Stimulated activated CD8-positive, alpha-beta memory T cell treated with anti-CD3 and anti-CD28 coated beads, Interleukin-15, amount 100 ng/mL, for 1 hour (primary cell): ENCODE measurements around the gene NOC4L.

Source experiments
- DNase-seq: peaks from one replicate; pipeline ENCODE4 v3.0.0-alpha.2; 2020; ENCODE audit warnings: low read depth

NOC4L gene

DNA sequence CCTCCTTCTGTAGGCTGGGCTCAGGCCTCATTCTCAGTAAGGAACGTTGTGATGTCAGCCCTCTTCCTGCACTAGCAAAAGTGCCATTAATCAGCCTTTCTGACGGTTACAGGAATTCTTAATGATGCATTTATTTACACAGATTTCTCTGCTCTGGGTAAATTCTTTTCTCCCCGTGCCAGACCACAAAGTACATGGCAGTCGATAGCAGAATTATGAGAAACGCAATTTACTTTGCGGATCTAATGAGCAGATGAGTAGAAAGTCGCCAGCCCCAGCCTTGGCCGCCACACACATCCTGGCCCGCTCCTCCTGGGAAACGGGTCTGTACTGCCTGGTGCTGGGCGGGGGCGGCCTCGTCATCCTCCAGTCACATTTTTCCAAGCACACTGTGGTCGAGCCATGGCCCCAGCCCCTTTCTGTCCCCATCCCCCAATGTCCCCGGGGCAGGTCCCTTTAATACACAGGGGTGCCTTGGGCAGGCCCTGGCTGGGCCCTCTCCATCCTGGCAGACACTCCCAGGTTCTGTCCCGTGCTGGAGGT, 25.9 kb downstream of the NOC4L start:
- DNase-seq = no peak

DNA sequence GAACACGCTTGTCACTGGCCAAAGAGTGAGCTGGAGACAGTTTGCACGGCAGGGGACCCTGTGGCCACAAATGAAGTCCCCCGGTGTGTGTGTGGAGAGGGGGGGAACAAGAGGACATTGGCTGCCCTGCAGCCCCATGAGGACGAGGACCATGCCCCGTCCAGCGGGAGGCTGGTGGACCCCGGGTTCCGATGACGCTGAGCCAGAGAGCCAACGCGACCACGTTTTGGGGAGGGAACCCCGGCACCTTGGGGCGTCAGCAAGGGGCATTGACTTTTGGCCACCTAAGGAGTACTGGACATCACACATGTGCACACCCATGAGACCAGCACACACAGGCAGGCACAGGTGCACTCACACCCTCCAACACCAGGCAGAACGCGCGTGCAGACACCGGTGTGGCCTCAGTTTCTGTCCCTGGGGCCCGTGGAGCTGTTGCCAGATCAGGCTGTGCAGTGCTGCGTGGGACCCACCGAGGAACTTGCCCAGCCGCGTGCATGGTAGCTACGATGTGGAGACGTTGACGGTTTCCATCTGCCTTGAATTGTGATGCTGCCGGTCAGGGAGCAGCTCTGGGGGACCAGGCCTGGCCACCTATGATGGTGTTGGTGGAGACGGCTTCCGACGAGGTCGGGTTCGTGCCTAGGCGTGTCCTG, 26.5 kb downstream of the NOC4L start:
- no peak for DNase-seq

DNA sequence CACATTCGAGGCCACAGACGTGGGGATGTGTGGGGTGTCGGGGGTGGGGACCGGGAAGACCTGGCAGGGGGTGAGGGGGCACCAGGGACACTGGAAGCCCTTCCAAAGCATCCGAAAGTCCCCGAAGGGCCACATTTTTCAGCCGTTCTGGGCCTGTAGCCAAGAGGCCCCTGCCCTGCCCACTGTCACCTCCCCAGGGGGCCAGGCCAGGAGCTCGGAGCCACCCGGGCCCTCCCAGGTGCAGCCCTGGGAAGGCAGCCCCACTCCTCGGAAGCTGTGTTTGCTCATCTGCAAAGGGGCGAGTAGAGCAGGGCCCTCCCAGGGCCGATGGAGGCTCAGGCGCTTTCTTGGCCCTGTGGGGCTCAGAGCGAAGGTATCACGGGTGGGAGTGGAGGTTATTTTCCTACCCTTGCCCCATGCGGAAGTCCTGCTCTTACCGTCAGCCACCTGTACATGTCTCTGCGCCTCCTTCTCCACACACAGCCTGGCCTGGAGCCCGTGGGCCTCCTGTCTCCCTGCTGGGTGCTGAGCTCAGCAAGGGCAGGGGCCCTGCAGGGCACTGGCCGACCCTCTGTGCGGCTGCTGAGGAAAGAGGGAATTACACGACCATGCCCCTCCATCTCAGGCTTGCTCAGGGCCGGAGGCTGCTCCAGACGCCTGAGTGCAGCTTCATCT, 27.2 kb downstream of the NOC4L start:
- DNase-seq = no peak

- DNase-seq = no peak
These were observed 27.8 kb downstream of the NOC4L start for GRCh38 chr12:132171968-132172521.

DNA sequence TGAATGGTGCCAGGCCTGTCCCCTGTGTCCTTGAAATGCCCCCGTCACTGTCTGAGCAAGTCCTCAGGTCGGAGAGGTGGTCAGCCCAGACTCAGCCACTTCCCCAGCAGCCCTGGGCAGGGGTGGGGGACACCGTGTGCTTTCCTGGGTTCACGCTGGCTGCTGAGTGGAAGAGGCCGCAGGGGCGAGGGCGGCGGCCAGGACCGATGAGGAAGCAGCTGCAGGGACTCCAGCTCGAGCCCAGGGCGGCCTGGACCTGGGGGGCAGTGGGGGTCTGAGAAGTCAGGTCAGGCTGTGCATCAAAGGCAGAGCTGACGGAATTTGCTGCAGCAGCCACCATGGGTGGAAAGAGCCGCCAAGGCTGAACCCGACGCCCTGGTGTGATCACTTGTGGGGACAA, 28.4 kb downstream of the NOC4L start:
- DNase-seq = no peak

DNA sequence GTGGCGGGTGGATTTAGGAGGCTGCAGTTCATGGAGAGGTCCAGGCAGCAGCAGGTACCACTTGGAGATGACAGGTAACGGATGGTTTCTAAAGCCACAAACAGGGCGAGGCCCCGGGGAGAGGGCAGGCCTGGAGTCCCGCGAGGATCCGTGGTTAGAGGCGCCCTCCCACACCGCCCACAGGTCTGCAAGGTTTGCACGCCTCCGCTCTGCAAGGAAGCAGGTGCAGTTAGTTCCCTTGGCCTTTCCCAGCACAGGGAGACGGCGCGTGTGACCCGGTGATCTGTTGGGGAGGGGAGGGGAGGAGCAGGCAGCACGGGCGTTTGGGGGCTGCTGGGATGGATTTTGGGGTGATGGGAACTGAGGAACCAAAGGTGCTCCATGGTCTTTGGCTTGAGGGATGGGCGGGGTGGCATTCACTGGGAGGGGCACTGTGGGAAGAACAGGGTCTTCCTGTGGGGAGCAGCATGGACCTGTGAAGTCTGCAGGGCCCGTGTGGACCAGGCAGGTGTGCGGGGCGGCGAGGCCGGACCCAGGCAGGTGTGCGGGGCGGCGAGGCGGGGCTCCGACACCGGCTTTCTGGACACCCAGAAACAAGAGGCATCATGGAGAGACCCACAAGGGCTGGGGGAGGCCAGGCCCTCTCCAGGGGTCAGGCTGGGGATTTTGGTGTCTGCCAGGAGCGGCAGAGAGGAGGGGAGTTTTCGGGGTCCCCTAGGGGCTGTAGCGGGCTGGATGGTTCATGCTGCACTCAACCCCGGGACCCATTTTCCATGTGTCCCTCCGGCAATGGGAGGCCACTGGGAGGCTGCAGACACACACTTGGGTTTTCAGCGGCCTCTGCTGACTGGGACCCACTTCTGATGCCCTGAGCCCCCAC, 29.1 kb downstream of the NOC4L start:
- no peak for DNase-seq

- no peak for DNase-seq
These were observed 30.0 kb downstream of the NOC4L start for GRCh38 chr12:132174015-132174838.

DNA sequence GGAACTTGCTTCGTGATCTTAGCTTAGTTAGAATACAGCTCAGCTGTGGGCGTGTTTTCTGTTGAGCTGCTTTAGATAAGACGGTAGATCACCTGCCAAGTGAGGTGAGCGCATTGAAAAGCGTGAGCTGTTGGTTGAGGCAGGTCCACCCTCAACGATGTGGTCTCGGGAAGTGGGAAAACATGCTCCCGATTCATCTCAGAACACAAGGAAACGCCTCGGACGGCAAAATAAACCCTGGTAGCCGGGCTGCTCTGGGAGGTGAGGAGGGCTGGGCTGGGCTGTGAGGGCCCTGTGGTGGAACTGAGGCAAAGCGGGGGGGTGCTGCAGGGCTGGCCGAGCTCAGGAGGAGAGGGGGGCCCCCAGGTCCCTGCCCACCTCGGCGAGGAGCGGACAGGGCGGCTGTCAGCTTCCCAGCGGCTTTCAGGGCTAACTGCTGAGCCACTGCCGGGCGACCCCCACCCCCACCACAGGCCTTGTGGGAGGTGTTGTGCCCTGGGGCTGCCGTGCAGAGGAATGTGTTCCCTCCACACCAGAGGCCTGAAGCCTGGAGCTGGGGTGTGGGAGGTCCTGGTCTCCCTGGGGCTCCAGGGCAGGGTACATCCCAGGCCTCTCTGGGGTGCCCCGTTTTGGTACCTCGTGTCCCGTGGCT, 30.7 kb downstream of the NOC4L start:
- DNase-seq = no peak

DNA sequence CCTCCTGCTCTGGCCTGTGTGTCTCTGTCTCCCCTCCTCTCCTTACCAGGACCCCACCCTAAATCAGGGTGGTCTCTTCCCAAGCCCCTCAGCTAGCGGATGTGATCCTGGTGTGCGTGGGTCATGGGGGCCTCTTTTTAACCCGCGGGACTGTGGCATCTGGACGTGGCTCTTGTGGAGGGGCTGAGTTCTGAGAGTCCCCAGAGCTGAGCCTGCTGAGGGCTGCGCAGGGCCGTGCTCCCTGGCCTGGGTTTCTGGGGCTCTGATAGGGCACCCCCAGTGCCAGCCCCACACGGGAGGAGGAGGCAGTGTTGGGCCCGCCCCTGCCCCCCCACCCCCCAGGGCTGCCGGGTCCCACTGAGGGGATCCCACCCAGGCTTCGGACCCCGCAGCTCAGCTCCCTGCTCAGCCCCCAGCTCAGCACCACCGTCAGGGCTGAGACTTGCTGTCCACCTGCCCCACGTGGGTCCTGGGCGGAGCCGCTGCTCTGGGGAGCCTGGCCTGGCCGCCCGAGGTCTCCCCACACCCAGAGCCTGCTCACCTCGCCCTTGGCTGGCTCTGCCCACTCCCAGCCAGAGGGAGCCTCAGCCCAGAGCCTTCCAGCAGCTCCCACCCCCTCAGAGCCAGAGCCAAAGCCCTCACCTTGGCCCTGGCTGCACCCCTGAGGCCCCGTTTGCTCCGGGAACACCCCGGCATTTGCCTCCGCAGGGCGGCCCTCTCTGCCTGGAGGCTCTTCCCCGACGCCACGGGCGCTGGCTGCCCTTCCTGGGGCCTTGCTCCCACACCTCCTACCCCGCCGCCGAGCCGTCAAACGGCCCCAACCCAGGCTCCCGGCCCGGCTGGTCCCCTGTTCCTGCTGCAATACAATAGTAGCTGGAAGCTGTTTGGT, 31.5 kb downstream of the NOC4L start:
- DNase-seq = no peak

GRCh38 chr12:132176385-132176919, 32.2 kb downstream of the NOC4L start:
- no peak for DNase-seq

DNA sequence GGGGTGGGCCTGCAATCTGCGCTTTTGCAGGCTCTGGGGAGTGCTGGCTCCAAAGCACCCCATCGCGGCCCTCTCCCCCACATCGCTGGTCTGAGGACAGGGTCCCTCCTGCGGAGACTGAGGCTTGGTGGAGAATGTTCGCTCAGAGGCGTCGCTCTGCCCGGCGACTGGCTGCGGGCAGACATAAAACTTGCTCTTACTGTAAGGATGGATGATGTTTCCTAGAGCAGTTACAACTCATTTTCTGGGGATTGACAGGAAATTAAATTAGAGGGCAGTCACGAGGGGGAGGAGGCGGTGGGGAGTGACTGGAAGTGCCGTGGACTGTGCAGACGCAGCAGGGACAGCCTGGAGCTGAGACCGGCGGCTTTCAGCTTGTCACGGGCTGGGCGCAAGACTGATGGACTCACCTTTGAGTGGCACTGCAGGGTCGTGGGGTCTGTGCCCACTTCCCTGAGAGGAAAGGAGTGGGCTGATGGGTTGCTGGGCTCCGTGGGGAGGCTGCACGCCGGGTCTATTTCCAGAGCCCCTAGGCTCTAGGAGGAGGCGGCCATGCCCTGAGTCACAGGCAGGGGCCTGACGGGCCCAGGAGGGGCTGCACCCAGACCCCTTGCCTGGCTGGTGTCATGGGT, 32.8 kb downstream of the NOC4L start:
- no peak for DNase-seq

DNA sequence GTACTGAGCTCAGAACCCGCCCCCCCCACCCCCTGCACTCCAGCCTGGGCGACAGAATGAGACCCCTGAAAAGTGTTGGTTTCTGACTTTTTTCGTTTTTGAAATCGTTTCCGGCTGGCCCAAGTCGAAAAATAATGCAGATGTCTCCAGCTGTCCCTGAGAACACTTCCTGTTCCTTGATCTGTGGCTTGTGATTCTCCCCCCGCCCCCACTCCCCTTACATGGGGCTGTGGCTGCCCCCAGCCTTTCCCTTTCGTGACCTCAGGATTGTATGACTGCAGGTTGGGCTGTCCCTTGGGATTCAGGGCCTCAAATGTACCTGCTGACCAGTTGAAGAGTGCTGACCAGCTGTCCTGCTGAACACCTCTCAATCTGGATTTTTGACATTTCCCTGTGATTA, 34.1 kb downstream of the NOC4L start:
- no peak for DNase-seq

GRCh38 chr12:132178801-132179401, 34.6 kb downstream of the NOC4L start:
- DNase-seq = no peak

DNA sequence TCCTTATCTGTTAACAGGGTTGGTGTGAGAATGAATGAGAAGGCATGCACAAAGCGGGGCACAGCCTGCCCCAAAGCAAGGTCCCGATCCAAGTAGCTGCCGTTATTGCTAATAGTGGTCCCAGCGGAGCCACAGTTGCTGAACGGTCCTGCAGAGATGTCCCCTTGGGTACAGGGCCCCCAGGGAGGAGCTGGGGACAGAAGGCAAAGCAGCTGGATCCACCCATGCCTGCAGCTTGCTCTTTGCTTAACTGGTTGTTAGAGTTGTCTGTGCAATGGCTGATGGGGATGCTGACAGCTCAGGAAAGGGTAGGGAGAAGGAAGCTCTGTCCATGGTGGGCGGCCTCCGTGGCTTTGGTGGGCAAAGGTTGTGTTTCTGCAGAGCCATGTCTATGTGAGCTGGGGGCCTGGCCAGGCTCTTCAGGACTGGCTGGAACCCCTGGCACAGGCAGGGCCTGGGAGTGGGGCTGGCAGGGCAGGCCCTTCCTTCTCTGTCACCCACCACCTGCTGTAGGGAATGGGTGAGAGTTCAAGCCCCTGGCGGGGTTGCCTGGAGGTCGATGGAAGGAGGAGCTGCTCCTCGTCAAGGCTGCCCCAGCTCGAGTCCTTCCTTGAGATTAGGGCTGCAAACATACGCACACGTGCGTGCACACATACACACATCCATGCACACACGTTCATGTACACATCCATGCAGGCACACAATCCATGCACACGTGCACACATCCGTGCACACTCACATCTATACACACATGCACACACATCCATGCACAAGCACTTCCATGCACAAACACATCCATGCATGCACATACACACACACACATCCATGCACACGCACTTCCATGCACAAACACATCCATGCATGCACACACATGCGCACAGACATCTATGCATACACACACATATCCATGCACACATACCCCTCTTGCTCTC, 35.4 kb downstream of the NOC4L start:
- no peak for DNase-seq

DNA sequence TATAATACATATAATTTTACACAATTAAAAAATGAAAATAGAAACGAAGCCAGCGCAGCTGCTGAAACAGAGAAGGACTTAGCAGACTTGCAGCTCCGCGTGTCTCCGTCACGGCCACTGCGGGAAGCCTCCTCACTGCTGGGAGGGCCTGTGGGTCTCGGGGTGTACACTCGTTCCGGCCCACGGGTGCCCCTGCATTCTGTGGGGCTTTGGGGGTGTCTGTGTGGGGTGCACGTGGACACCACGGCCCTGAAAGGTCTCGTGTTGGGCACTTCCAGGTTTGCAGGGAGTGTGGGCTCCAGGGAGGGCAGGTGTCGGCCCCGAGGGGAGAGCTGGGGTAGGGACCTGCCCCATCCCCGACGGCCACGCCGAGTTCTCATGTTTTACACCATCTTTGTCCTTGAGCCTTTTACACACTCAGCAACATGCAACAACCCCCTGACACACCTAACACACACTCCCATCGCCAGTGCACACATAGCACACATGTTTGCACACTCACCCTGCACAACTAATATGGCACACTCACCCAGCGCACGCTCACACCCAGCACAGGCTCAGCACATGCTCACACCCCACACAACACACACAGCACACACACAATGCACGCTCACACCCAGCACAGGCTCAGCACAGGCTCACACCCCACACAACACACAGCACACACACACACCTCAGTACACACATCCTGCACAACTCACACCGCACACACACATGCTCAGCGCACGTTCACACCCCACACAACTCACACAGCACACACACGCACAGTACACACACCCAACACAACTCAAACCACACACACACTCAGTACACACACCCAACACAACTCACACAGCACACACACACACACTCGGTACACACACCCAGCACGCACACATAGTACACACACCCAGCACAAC, 36.6 kb downstream of the NOC4L start:
- no peak for DNase-seq

GRCh38 chr12:132181570-132182200, 37.4 kb downstream of the NOC4L start:
- no peak for DNase-seq
